Measurements from ENCODE around the gene ELMO1.

ELMO1 gene

GRCh38 chr7:37368540-37368939, 80.1 kb downstream of the ELMO1 start:
- TF ChIP-seq CTCF (IDR thresholded peaks at IDR 0.05; ENCODE audit: borderline replicate concordance, extremely low read depth, low read length, poor library complexity, severe bottlenecking) (no peak), EZH2 (IDR thresholded peaks at IDR 0.05; ENCODE audit: borderline replicate concordance, low read depth, low read length, severe bottlenecking) (no peak)
- Histone ChIP-seq H2AFZ (ENCODE audit: low read depth, low read length) (no peak overlapping the region), H4K20me1 (ENCODE audit: insufficient read depth, low read length) (no peaks in the 10 kb centered on the region), H3K79me2 (ENCODE audit: insufficient read depth, low read length) (no peaks in the 10 kb centered on the region), H3K36me3 (ENCODE audit: insufficient read depth, low read length) (no peaks in the 10 kb centered on the region), H3K9ac (ENCODE audit: low read depth, low read length) (no peak overlapping the region), H3K27ac (ENCODE audit: low read length) (no peak overlapping the region), H3K27me3 (ENCODE audit: insufficient read depth, low read length, poor library complexity) (peaks cover 16% of the 10 kb centered on the region), H3K9me3 (ENCODE audit: insufficient read depth, low read length, severe bottlenecking) (no peaks in the 10 kb centered on the region), H3K4me3 (ENCODE audit: low read depth in 1 of 2, low read length in 2 of 2) (no peak overlapping the region), H3K4me1 (ENCODE audit: insufficient read depth, low read length) (no peaks in the 10 kb centered on the region), H3K4me2 (ENCODE audit: insufficient read depth, low read length) (no peak overlapping the region)
- ATAC-seq (ENCODE audit: insufficient read depth, low read depth) = no peak
- DNase-seq = no peak

- Histone ChIP-seq H3K9me3 (ENCODE audit: insufficient read depth, low read length, severe bottlenecking) (no peaks in the 10 kb centered on the region), H3K27me3 (ENCODE audit: insufficient read depth, low read length, poor library complexity) (peaks cover 16% of the 10 kb centered on the region), H3K4me1 (ENCODE audit: insufficient read depth, low read length) (no peaks in the 10 kb centered on the region), H3K4me2 (ENCODE audit: insufficient read depth, low read length) (no peak overlapping the region), H3K27ac (ENCODE audit: low read length) (no peak overlapping the region), H4K20me1 (ENCODE audit: insufficient read depth, low read length) (no peaks in the 10 kb centered on the region), H3K9ac (ENCODE audit: low read depth, low read length) (no peak overlapping the region), H2AFZ (ENCODE audit: low read depth, low read length) (no peak overlapping the region), H3K36me3 (ENCODE audit: insufficient read depth, low read length) (no peaks in the 10 kb centered on the region), H3K79me2 (ENCODE audit: insufficient read depth, low read length) (no peaks in the 10 kb centered on the region), H3K4me3 (ENCODE audit: low read depth in 1 of 2, low read length in 2 of 2) (no peak overlapping the region)
- no peak for TF ChIP-seq EZH2 (IDR thresholded peaks at IDR 0.05; ENCODE audit: borderline replicate concordance, low read depth, low read length, severe bottlenecking)
- TF ChIP-seq CTCF (IDR thresholded peaks at IDR 0.05; ENCODE audit: borderline replicate concordance, extremely low read depth, low read length, poor library complexity, severe bottlenecking) = no peak
- DNase-seq (no peak), ATAC-seq (ENCODE audit: insufficient read depth, low read depth) (no peak)
Measured at GRCh38 chr7:37367010-37367409, 81.7 kb downstream of the ELMO1 start.

- Histone ChIP-seq H3K36me3 (ENCODE audit: insufficient read depth, low read length) (no peaks in the 10 kb centered on the region), H4K20me1 (ENCODE audit: insufficient read depth, low read length) (no peaks in the 10 kb centered on the region), H2AFZ (ENCODE audit: low read depth, low read length) (no peak overlapping the region), H3K79me2 (ENCODE audit: insufficient read depth, low read length) (no peaks in the 10 kb centered on the region), H3K4me3 (ENCODE audit: low read depth in 1 of 2, low read length in 2 of 2) (no peak overlapping the region), H3K27ac (ENCODE audit: low read length) (no peak overlapping the region), H3K4me1 (ENCODE audit: insufficient read depth, low read length) (no peaks in the 10 kb centered on the region), H3K9me3 (ENCODE audit: insufficient read depth, low read length, severe bottlenecking) (no peaks in the 10 kb centered on the region), H3K9ac (ENCODE audit: low read depth, low read length) (no peak overlapping the region), H3K4me2 (ENCODE audit: insufficient read depth, low read length) (no peak overlapping the region), H3K27me3 (ENCODE audit: insufficient read depth, low read length, poor library complexity) (peaks cover 16% of the 10 kb centered on the region)
- DNase-seq (no peak), ATAC-seq (ENCODE audit: insufficient read depth, low read depth) (no peak)
- no peak for TF ChIP-seq EZH2 (IDR thresholded peaks at IDR 0.05; ENCODE audit: borderline replicate concordance, low read depth, low read length, severe bottlenecking)
- no peak for TF ChIP-seq CTCF (IDR thresholded peaks at IDR 0.05; ENCODE audit: borderline replicate concordance, extremely low read depth, low read length, poor library complexity, severe bottlenecking)
Measured at GRCh38 chr7:37366445-37366844, 82.2 kb downstream of the ELMO1 start.

- ATAC-seq (ENCODE audit: insufficient read depth, low read depth) = no peak
- DNase-seq = no peak
- no peak overlapping the region for H2AFZ ChIP-seq (ENCODE audit: low read depth, low read length)
- H3K9ac ChIP-seq (ENCODE audit: low read depth, low read length) = no peak overlapping the region
- no peak overlapping the region for H3K4me2 ChIP-seq (ENCODE audit: insufficient read depth, low read length)
- TF ChIP-seq CTCF (IDR thresholded peaks at IDR 0.05; ENCODE audit: borderline replicate concordance, extremely low read depth, low read length, poor library complexity, severe bottlenecking) (no peak), EZH2 (IDR thresholded peaks at IDR 0.05; ENCODE audit: borderline replicate concordance, low read depth, low read length, severe bottlenecking) (no peak)
- H3K4me1 ChIP-seq (ENCODE audit: insufficient read depth, low read length) = no peaks in the 10 kb centered on the region
- peaks cover 11% of the 10 kb centered on the region for H3K27me3 ChIP-seq (ENCODE audit: insufficient read depth, low read length, poor library complexity)
- H3K27ac ChIP-seq (ENCODE audit: low read length) = no peak overlapping the region
- H3K36me3 ChIP-seq (ENCODE audit: insufficient read depth, low read length) = no peaks in the 10 kb centered on the region
- H3K9me3 ChIP-seq (ENCODE audit: insufficient read depth, low read length, severe bottlenecking) = no peaks in the 10 kb centered on the region
- H3K79me2 ChIP-seq (ENCODE audit: insufficient read depth, low read length) = no peaks in the 10 kb centered on the region
- H4K20me1 ChIP-seq (ENCODE audit: insufficient read depth, low read length) = no peaks in the 10 kb centered on the region
- H3K4me3 ChIP-seq (ENCODE audit: low read depth in 1 of 2, low read length in 2 of 2) = no peak overlapping the region
Measured at GRCh38 chr7:37365405-37365804, 83.3 kb downstream of the ELMO1 start.

Data from DND-41 (cell line).